ENCODE results near the gene SH3GL1. TPM values are rescaled to one million over a fixed set of nuclear protein-coding genes. Genes with fewer than 3 reads are reported as not detected.

SH3GL1 gene
- total and polyA plus RNA-seq, 10 of the 15 experiments (the other 5 are each of a cell fraction or from before 2014, with no cell fraction given): 0.93 to 47.4 (median 28.4) TPM

GRCh38 chr19:4400135-4400936 lies at the start of gene SH3GL1 (continued):
- TF ChIP-seq CHD2 (IDR thresholded peaks at IDR 0.05; ENCODE audit: borderline replicate concordance, low read depth, low read length): peak; percentile 74
- no peak for TF ChIP-seq ZNF274 (IDR thresholded peaks at IDR 0.05; ENCODE audit: insufficient read depth, insufficient read length)
- no peak for TF ChIP-seq PML (IDR thresholded peaks at IDR 0.05; ENCODE audit: low read length)
- TF ChIP-seq RAD21 (IDR thresholded peaks at IDR 0.05; ENCODE audit: insufficient read depth, low read depth, low read length): peak; percentile 63
- peak; percentile 49 to 74 for TF ChIP-seq IKZF2 (IDR thresholded peaks at IDR 0.05)
- peak; percentile 44; the same call in 1 of the 2 replicates for TF ChIP-seq POLR2AphosphoS2 (IDR thresholded peaks at IDR 0.05; ENCODE audit: low read depth, low read length)
- TF ChIP-seq ZBTB40 (IDR thresholded peaks at IDR 0.05; ENCODE audit: borderline replicate concordance): no peak
- TF ChIP-seq, protein P1, sequence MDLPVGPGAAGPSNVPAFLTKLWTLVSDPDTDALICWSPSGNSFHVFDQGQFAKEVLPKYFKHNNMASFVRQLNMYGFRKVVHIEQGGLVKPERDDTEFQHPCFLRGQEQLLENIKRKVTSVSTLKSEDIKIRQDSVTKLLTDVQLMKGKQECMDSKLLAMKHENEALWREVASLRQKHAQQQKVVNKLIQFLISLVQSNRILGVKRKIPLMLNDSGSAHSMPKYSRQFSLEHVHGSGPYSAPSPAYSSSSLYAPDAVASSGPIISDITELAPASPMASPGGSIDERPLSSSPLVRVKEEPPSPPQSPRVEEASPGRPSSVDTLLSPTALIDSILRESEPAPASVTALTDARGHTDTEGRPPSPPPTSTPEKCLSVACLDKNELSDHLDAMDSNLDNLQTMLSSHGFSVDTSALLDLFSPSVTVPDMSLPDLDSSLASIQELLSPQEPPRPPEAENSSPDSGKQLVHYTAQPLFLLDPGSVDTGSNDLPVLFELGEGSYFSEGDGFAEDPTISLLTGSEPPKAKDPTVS (IDR thresholded peaks at IDR 0.05; ENCODE audit: low read depth, low read length): 0 out of 2 replicates have a peak, but pooled peaks have one; percentile 15
- TF ChIP-seq SMARCA5 (IDR thresholded peaks at IDR 0.05): peak; percentile 97
- TF ChIP-seq SMC3 (IDR thresholded peaks at IDR 0.05; ENCODE audit: borderline replicate concordance, low read length): peak; percentile 63
- TF ChIP-seq, protein P2, sequence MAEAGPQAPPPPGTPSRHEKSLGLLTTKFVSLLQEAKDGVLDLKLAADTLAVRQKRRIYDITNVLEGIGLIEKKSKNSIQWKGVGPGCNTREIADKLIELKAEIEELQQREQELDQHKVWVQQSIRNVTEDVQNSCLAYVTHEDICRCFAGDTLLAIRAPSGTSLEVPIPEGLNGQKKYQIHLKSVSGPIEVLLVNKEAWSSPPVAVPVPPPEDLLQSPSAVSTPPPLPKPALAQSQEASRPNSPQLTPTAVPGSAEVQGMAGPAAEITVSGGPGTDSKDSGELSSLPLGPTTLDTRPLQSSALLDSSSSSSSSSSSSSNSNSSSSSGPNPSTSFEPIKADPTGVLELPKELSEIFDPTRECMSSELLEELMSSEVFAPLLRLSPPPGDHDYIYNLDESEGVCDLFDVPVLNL (IDR thresholded peaks at IDR 0.05; ENCODE audit: low read depth, low read length): peak; percentile 89
- no peak; the same call in 1 of the 2 replicates for TF ChIP-seq ATF2 (IDR thresholded peaks at IDR 0.05; ENCODE audit: low read length)
- no peak for TF ChIP-seq JUND (IDR thresholded peaks at IDR 0.05; ENCODE audit: low read depth, low read length)
- TF ChIP-seq CBX3 (IDR thresholded peaks at IDR 0.05; ENCODE audit: borderline replicate concordance, low read depth): no peak
- TF ChIP-seq, protein P3, sequence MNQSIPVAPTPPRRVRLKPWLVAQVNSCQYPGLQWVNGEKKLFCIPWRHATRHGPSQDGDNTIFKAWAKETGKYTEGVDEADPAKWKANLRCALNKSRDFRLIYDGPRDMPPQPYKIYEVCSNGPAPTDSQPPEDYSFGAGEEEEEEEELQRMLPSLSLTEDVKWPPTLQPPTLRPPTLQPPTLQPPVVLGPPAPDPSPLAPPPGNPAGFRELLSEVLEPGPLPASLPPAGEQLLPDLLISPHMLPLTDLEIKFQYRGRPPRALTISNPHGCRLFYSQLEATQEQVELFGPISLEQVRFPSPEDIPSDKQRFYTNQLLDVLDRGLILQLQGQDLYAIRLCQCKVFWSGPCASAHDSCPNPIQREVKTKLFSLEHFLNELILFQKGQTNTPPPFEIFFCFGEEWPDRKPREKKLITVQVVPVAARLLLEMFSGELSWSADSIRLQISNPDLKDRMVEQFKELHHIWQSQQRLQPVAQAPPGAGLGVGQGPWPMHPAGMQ (IDR thresholded peaks at IDR 0.05; ENCODE audit: borderline replicate concordance): no peak
- TF ChIP-seq IRF4 (IDR thresholded peaks at IDR 0.05; ENCODE audit: low read depth, low read length): peak; percentile 53; the same call in 1 of the 2 replicates
